T47D (cell line): Measurements from ENCODE around the gene CBX1.
"Not testable (repeated sequence)": the region's sequence is repeated elsewhere in the genome, so short reads cannot be mapped to it uniquely, and the experiment has no call there.

ENCODE experiments used
- DNase-seq, 2 experiments: peaks; one replicate each; pipeline versions ENCODE4 v3.0.0 to v3.0.0-alpha.2; 2011 to 2012; ENCODE audit warnings: low read depth in 1 of 2, low spot score in 1 of 2
- JUND ChIP-seq: IDR thresholded peaks from 2 replicates; pipeline ENCODE4 v1.6.1; 2012; ENCODE audit warnings: low read depth
- in situ Hi-C: cut with HindIII; loops from 2 replicates; pipeline ENCODE4 v1.10.0; 2016; ENCODE audit warnings: low sequenced_read_pairs, low pct_unique_long_range_greater_than_20kb

Gene CBX1

GRCh38 chr17:48081858-48082257 lies 19.4 kb downstream of the CBX1 start:
- no peak for DNase-seq
- in situ Hi-C loops: no loop called here
- no peak for TF ChIP-seq JUND

GRCh38 chr17:48077152-48077551 lies 24.1 kb downstream of the CBX1 start:
- in situ Hi-C loops, DNase-seq: not testable (repeated sequence)

GRCh38 chr17:48074322-48075081 lies 26.8 kb downstream of the CBX1 start:
- DNase-seq: peak in 1 of 2 experiments; percentile 81
- in situ Hi-C loops: no loop called here
- TF ChIP-seq JUND: no peak

GRCh38 chr17:48073566-48074094 lies 27.6 kb downstream of the CBX1 start:
- in situ Hi-C loops, DNase-seq: not testable (repeated sequence)

- in situ Hi-C loops, DNase-seq: not testable (repeated sequence)
Observed at GRCh38 chr17:48072811-48073210, 28.5 kb downstream of the CBX1 start.

GRCh38 chr17:48071654-48072053 lies 29.6 kb downstream of the CBX1 start:
- DNase-seq: no peak
- in situ Hi-C loops: no loop called here
- TF ChIP-seq JUND: no peak

- DNase-seq: no peak
- TF ChIP-seq JUND: no peak
- in situ Hi-C loops: no loop called here
Observed at GRCh38 chr17:48070195-48070594, 31.1 kb downstream of the CBX1 start.

GRCh38 chr17:48068491-48068961 lies 32.8 kb downstream of the CBX1 start:
- DNase-seq: peak in 1 of 2 experiments; percentile 68
- in situ Hi-C loops: no loop called here
- TF ChIP-seq JUND: no peak

- DNase-seq, in situ Hi-C loops: not testable (repeated sequence)
Observed at GRCh38 chr17:48067808-48068207, 33.5 kb downstream of the CBX1 start.

GRCh38 chr17:48067245-48067644 lies 34.0 kb downstream of the CBX1 start:
- no peak for DNase-seq
- in situ Hi-C loops: no loop called here
- no peak for TF ChIP-seq JUND

GRCh38 chr17:48066656-48067055 lies 34.6 kb downstream of the CBX1 start:
- in situ Hi-C loops: no loop called here
- DNase-seq: no peak
- no peak for TF ChIP-seq JUND

GRCh38 chr17:48066192-48066591 lies 35.1 kb downstream of the CBX1 start:
- no peak for TF ChIP-seq JUND
- in situ Hi-C loops: no loop called here

GRCh38 chr17:48064638-48065037 lies 36.6 kb downstream of the CBX1 start:
- no peak for TF ChIP-seq JUND
- in situ Hi-C loops: no loop called here
- DNase-seq: no peak

More at GRCh38 chr17:48066192-48066591, 35.1 kb downstream of the CBX1 start:
- no peak for DNase-seq

GRCh38 chr17:48062273-48062672 lies 39.0 kb downstream of the CBX1 start:
- DNase-seq: no peak
- TF ChIP-seq JUND: no peak
- in situ Hi-C loops: no loop called here
